GM21447 (cell line): ENCODE data around the gene SLC35A4.

Experiments
- ATAC-seq: cut with Tn5 transposase; IDR thresholded peaks from one replicate; pipeline ENCODE4 v1.9.1; 2021; ENCODE audit not compliant: unreplicated experiment

SLC35A4 gene, protein sequence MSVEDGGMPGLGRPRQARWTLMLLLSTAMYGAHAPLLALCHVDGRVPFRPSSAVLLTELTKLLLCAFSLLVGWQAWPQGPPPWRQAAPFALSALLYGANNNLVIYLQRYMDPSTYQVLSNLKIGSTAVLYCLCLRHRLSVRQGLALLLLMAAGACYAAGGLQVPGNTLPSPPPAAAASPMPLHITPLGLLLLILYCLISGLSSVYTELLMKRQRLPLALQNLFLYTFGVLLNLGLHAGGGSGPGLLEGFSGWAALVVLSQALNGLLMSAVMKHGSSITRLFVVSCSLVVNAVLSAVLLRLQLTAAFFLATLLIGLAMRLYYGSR

DNA sequence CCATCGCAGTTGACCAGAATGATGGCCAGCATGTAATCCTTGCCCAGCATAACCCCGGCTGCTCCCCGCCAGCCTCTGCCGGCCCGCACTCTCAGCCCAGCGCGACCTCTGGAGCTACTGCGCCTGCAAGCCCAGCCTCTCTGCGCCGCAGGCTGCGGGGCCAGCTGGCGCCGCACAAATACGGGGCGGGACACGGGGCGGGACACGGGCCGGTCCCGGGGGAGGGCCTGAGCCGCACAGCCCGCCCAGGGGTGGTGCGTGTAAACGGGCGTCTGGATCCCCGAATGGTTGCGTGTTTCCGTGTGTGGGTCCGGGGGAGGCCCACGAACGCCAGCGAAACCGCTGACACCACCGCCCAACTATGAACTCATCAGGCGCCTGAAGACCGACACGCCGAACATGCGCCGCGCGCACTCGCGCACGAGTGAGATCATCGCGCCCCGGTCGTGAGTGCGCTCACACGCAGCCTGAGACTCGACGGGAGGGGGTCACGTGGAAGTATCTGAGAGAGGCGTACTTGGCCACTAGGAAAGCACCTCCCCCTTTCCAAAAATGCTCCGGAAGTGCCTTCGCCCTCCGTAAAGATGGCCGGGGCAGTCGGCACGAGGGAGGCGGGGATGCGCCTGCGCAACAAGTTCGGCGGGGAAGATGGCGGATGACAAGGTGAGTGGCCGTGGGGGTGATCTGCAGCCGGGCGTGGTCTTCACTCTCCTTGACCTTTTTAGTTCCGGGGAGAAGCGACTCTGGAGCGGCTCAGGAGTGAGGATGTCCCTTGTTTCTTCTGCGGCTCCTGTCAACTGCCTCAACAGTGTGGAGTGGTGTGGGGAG is at the start of gene SLC35A4, which contains the start of gene APBB3:
TSS of gene SLC35A4 (plus strand) at position 633 of the 828 bp plus-strand sequence. CDS start 2,342 bp downstream, outside the sequence.
TSS of gene APBB3 (minus strand) at position 403 of the 828 bp plus-strand sequence. CDS start at position 50, 353 bp downstream.
- peak; percentile 91 for ATAC-seq

- no peak for ATAC-seq
Measured at GRCh38 chr5:140524003-140524402, 40.6 kb upstream of the SLC35A4 start.

GRCh38 chr5:140540227-140540626 is 24.4 kb upstream of the SLC35A4 start:
- no peak for ATAC-seq

DNA sequence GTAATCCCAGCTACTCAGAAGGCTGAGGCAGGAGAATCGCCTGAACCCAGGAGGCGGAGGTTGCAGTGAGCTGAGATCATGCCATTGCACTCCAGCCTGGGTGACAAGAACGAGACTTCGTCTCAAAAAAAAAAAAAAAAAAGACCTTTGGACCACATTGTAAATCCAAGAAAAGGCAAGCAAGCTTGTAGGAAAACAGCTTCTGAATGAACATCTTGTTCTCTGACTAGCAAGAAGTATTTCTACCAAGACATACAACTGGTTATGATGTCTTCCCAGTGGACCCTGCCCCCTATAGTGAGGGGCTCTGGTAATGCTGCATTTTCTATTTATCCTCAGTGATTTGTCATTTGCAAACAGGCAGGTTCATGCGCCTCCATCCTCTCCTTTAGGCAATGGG is 21.7 kb upstream of the SLC35A4 start:
- no peak for ATAC-seq

DNA sequence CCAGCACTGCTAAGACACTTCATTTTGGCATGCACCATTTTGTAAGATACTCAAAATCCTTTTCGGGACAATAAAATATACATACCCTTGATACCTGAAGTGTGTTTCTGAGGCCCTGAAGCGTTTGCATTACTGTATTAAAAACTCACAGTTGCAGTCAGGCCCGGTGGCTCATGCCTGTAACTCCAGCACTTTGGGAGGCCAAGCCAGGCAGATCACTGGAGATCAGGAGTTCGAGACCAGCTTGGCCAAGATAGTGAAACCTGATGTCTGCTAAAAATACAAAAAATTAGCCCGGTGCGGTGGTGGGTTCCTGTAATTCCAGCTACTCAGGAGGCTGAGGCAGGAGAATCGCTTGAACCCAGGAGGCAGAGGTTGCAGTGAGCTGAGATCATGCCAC is 19.6 kb upstream of the SLC35A4 start:
- ATAC-seq: no peak

DNA sequence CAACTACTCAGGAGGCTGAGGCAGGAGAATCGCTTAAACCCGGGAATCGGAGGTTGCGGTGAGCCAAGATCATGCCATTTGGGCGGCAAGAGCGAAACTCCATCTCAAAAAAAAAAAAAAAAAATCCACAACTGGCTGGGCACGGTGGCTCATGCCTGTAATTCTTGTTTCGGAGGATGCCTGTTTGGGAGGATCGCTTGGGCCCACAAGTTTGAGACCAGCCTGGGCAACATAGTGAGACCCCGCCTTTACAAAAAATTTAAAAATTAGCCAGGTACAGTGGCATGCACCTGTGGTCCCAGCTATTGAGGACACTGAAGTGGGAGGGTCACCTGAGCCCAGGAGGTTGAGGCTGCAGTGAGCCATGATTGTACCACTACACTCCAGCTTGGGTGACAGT is 19.0 kb upstream of the SLC35A4 start:
- ATAC-seq: no peak

DNA sequence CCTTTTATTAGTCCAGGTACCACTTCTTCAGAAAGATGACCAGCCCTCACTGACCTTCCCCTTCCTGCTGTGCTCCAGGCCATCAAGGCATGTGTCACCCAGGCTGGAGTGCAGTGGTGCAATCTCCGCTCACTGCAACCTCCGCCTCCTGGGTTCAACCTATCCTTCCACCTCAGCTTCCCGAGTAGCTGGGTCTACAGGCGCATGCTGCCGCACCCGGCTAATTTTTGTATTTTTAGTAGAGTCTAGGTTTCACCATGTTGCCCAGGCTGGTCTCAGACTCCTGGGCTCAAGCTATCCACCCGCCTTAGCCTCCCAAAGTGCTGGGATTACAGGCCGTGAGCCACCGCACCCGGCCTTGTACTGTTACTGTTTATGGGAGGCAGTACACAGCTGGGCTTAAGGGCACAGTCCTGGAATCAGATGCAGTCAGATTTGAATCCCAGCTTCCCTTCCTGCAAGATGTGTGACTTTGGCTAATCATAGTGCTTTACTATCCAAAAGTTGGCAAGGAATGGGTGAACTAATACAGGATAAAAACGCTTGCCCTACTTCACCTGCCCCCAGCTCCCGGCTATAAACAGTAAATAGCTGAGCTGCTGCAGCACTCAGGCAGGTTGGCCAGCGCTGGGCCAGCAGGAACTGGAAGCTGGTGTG is 17.6 kb upstream of the SLC35A4 start:
- ATAC-seq: no peak

GRCh38 chr5:140547508-140548299 is 16.9 kb upstream of the SLC35A4 start, which contains the start of gene EIF4EBP3:
Gene EIF4EBP3, plus strand, starts transcription at chr5:140547662. Its CDS starts 76 bp downstream, at chr5:140547738.
- peak; percentile 98 for ATAC-seq

- ATAC-seq: peak; percentile 9
Measured at GRCh38 chr5:140548300-140548688, 16.3 kb upstream of the SLC35A4 start.

- ATAC-seq: no peak
Measured at GRCh38 chr5:140548791-140549190, 15.8 kb upstream of the SLC35A4 start.

DNA sequence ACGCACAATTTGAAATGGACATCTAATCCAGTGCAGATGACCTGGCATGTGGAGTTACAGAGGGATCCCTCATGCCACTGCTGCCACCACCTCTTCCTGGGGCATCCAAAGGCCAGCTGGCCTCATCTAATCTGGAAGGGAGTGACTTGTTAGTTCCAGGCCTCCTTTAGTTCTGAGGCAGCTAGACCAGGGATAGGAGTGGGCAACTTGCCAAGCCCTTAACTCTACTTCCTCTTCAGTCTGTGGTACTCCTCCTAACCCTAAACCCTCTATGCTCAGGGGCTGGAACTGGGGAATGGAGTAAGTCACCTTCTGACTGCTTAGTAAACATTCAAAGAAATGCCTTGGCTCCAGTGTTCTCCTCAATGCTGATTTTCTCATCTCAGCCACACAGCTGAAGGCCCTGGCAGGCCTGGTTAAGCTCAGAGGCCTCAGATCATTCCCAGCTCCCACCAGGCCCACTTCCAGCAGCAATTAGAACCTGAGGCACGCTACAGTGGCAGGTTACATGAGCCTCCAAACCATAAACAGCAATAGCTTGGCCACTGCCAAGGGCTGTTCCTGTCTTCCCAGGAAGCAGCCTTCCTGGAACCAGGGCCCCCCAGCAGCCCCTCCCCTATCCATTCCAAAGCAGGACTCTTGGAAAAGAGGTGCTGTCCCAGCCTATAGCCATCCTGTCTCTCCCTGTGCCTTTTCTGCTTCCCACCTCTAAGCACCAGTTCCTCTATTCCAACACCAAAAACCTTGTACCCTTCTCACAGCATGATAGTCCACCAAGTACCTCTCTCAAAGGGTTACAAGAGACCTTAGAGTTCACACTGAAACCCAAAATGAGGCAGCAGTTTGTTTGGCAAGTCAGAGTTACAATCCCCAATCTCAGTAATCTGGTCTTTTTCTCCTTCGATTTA is 15.1 kb upstream of the SLC35A4 start:
- no peak for ATAC-seq

DNA sequence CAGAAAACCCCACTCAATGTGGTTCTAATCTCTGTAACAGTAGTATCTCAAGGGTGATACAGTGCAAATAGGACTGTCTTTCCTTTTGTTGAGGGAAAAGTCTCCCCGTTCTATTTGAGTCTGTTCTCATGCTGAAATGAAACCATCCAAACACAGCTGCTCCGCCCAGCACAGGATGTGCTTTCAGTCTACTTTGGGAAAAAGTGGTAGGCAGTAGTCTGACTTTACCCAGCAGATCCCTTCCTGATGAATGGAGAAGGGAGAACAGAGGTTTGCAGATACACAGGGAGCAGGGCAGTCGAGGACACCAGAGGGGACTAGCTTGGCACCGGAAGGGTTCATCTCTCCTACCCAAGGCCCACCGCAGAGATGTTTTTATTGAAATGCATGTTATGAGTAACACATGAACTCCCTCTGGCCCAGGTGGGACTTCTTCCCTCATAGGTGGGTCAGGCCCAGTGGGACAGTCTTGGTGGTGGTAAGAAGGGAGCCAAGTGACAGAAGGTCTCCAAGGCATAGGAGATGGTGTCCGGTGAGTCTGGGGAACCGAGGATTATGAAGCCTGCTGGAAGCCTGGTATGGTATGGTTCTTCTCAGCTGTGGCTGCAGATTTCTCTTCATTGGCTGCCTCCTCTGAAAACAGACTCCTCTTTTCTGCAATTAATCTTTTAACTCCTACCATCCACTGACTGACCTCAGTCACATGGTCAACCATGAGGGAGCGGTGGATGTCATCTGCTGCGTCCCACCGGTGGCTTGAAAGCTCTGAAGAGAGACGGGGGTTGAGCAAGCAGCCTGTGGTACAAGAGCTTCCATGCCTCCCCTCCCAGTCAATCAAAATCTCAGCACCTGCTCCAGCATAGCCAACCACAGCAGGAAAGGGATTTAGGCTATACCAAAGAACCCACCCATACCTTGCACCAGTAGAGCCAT is 14.2 kb upstream of the SLC35A4 start:
- ATAC-seq: no peak

DNA sequence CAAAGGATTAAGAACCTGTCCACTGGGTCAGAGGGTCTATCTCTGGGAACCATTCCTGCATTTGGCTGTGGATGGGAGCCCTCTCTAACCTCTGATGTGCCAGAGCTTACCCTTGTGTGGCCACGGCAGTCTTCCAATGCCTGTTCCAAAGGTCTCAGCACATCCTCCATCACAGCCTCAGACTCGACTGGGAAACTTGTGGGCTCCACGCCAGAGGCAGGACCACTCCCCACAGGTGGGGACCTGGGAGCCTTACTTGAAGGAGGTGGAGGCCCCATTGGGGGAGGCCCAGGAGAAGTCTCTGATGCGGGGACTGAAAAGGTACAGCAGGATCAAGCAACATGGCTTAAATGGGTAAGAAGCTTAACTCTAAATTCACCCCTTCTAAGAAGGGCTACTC is 12.8 kb upstream of the SLC35A4 start:
- no peak for ATAC-seq

DNA sequence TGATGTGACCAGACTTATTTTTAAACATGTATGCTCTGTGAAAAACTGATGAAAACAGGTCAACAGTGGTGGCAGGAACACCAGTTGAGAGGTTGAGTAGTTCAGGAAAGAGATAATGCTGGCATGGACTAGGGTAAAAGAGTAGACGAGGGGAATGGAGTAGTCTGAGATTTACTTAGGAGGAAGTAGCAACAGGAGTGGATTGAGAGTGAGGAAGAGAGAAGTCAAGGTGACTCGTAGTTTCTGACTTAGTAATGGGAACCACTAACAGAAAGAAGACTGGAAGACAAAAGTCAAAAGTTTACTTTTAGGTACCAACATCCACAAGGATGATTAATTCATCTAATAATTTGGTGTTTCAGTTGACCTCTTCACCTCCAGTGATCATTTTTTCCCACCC is 11.0 kb upstream of the SLC35A4 start:
- ATAC-seq: no peak

DNA sequence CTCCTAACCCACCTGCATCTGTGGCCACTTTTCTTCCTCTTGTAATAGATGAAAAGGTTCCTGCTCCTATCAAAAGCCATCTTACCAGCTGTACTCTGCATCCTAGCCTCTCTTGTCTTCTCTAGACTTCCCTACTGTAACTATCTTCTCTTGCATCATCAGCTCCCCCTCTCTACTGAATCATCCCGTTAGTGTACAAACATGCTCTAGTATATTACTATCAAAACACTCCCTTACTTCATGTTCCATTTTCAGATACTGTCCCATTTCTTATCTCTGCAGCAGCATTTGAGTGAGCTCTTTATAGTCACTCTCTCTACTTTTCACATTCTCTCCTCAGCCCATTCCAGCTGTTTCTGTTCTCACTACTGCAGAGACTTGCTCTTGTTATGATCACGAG is 10.2 kb upstream of the SLC35A4 start:
- no peak for ATAC-seq

DNA sequence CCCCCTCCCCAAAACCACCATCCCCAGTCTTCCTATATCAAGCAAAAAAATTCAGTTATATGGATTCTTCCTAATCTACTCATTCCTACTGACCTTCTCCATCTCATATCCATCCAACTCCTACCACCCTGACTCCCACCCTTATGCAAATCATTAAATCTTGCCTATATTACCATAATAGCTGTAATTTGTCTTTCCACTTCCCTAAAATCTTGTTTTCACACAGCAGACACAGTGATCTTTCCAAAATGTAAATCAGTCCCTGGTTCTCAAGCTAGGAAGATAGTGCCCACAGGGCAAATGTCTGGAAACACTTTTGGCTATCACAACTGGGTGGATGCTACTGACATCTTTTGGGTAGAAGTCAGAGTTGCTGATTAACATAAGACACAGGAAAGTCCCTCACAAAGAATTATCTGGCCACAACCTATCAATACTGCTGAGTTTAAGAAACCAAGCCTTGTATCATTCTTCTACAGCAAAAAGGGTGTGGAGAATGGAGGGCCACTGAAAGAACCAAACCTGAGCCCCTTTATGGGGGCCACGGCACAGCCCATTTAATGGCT is 8.8 kb upstream of the SLC35A4 start:
- ATAC-seq: no peak

- no peak for ATAC-seq
Measured at GRCh38 chr5:140556438-140556837, 8.2 kb upstream of the SLC35A4 start.

- peak; percentile 92 for ATAC-seq
Measured at GRCh38 chr5:140557136-140557805, 7.4 kb upstream of the SLC35A4 start, which contains the start of gene SRA1. Gene SRA1, minus strand, starts transcription at chr5:140557473. Its CDS starts 21 bp downstream, at chr5:140557452.
